IMR-90 (cell line): ENCODE data around the gene SLC25A19. TPM values are rescaled to one million over a fixed set of nuclear protein-coding genes. Genes with fewer than 3 reads are reported as not detected.

ENCODE experiments used
- ATAC-seq: fragments of 200-7000 bp; cut with Tn5 transposase; 2 replicates; pipeline ENCODE4 v1.9.1; 2020; ENCODE audit warnings: low read depth, mild to moderate bottlenecking, moderate library complexity
- BruUV-seq: library from RNA; stranded (reverse); fragments of 400-500 nt; replicated peaks from 2 replicates; lab custom pipeline; 2021; lab: Mats Ljungman, UMichigan
- CTCF ChIA-PET: fragments of 300-600 bp; formaldehyde crosslinking; extraction: SDS; loops from one replicate; lab custom pipeline; 2021; ENCODE audit warnings: antibody characterized with exemption; lab: Yijun Ruan, JAX
- POLR2A ChIA-PET: fragments of 300-600 bp; sonication (Branson Sonifier 250); formaldehyde crosslinking; loops from one replicate; lab custom pipeline; 2022; ENCODE audit warnings: antibody characterized with exemption; ENCODE audit not compliant: unreplicated experiment; lab: Charles Lee
- DNase-seq: peaks from one replicate; pipeline ENCODE4 v3.0.0; 2013
- H2AFZ ChIP-seq: replicated peaks from 2 replicates; pipeline ENCODE3; 2013; ENCODE audit warnings: low read length, mild to moderate bottlenecking; ENCODE audit not compliant: poor library complexity
- H2AK5ac ChIP-seq: 2 replicates; pipeline ENCODE4 v1.6.1; 2013; ENCODE audit warnings: low read depth, low read length, inconsistent platforms
- H2AK9ac ChIP-seq: replicated peaks from 2 replicates; pipeline ENCODE3; 2013; ENCODE audit warnings: mild to moderate bottlenecking, low read depth, low read length, moderate library complexity; ENCODE audit not compliant: poor library complexity
- H2BK120ac ChIP-seq: 2 replicates; pipeline ENCODE4 v1.6.1; 2013; ENCODE audit warnings: low read depth, low read length, inconsistent platforms
- H2BK15ac ChIP-seq: 3 replicates; pipeline ENCODE4 v1.6.1; 2013; ENCODE audit warnings: low read depth, low read length, inconsistent platforms
- H2BK20ac ChIP-seq: 2 replicates; pipeline ENCODE4 v1.6.1; 2013; ENCODE audit warnings: low read depth, mild to moderate bottlenecking, inconsistent platforms, low read length, moderate library complexity
- H2BK5ac ChIP-seq: 2 replicates; pipeline ENCODE4 v1.6.1; 2013; ENCODE audit warnings: mild to moderate bottlenecking, low read depth, low read length, inconsistent platforms; ENCODE audit not compliant: poor library complexity, severe bottlenecking
- H3K14ac ChIP-seq: replicated peaks from 2 replicates; pipeline ENCODE4 v1.6.1; 2013; ENCODE audit warnings: low read depth, low read length, inconsistent platforms
- H3K18ac ChIP-seq: 2 replicates; pipeline ENCODE4 v1.6.1; 2013; ENCODE audit warnings: low read depth, low read length, control low read depth
- H3K23ac ChIP-seq: 2 replicates; pipeline ENCODE4 v1.6.1; 2013; ENCODE audit warnings: low read depth, low read length, inconsistent platforms
- H3K27ac ChIP-seq: 2 replicates; pipeline ENCODE4 v1.5.1; 2013; ENCODE audit warnings: mild to moderate bottlenecking, control low read depth, low read length; ENCODE audit not compliant: insufficient read depth
- H3K27me3 ChIP-seq: 2 replicates; pipeline ENCODE4 v1.6.1; 2013; ENCODE audit warnings: low read length; ENCODE audit not compliant: control insufficient read depth, insufficient read depth
- H3K36me3 ChIP-seq: 2 replicates; pipeline ENCODE4 v1.6.1; 2013; ENCODE audit warnings: low read length, mixed read lengths; ENCODE audit not compliant: control insufficient read depth, insufficient read depth
- H3K4ac ChIP-seq: 2 replicates; pipeline ENCODE4 v1.6.1; 2013; ENCODE audit warnings: low read depth, low read length, inconsistent platforms
- H3K4me1 ChIP-seq: 2 replicates; pipeline ENCODE4 v1.6.1; 2013; ENCODE audit warnings: low read length, mixed read lengths; ENCODE audit not compliant: control insufficient read depth, insufficient read depth
- H3K4me2 ChIP-seq: 2 replicates; pipeline ENCODE4 v1.6.1; 2013; ENCODE audit warnings: low read depth, mild to moderate bottlenecking, control low read depth, low read length, moderate library complexity
- H3K4me3 ChIP-seq: 2 replicates; pipeline ENCODE4 v1.5.1; 2013; ENCODE audit warnings: low read depth, mild to moderate bottlenecking, control low read depth, low read length, moderate library complexity; ENCODE audit not compliant: insufficient read depth
- H3K56ac ChIP-seq: 2 replicates; pipeline ENCODE4 v1.6.1; 2013; ENCODE audit warnings: low read length, inconsistent platforms; ENCODE audit not compliant: insufficient read depth; ENCODE audit errors: extremely low read depth
- H3K79me1 ChIP-seq, 2 experiments: 2 replicates each; pipeline ENCODE4 v1.6.1; 2013; ENCODE audit warnings: low read length in 2 of 2, inconsistent platforms in 1 of 2, low read depth in 1 of 2
- H3K9ac ChIP-seq: 2 replicates; pipeline ENCODE4 v1.6.1; 2013; ENCODE audit warnings: low read depth, low read length, control low read depth
- H3K9me1 ChIP-seq: 2 replicates; pipeline ENCODE4 v1.6.1; 2013; ENCODE audit warnings: low read length, inconsistent platforms; ENCODE audit not compliant: insufficient read depth
- H3K9me3 ChIP-seq: 2 replicates; pipeline ENCODE4 v1.6.1; 2013; ENCODE audit warnings: low read length; ENCODE audit not compliant: control insufficient read depth, insufficient read depth
- H4K20me1 ChIP-seq: 2 replicates; pipeline ENCODE4 v1.6.1; 2013; ENCODE audit warnings: low read length, inconsistent platforms; ENCODE audit not compliant: insufficient read depth
- H4K5ac ChIP-seq: 2 replicates; pipeline ENCODE4 v1.6.1; 2013; ENCODE audit warnings: mild to moderate bottlenecking, low read depth, low read length, control low read depth
- H4K8ac ChIP-seq, 2 experiments: 2 replicates each; pipeline ENCODE4 v1.6.1; 2013; ENCODE audit warnings: low read depth in 2 of 2, low read length in 2 of 2, control low read depth in 1 of 2, inconsistent platforms in 1 of 2
- H4K91ac ChIP-seq: 2 replicates; pipeline ENCODE4 v1.6.1; 2013; ENCODE audit warnings: low read depth, low read length, inconsistent platforms; ENCODE audit not compliant: insufficient read depth
- BHLHE40 ChIP-seq: fragments of 150-350 bp; IDR thresholded peaks from 2 replicates; pipeline ENCODE4 v1.6.1; 2016; ENCODE audit warnings: mild to moderate bottlenecking, low read depth, low read length
- RAD21 ChIP-seq: IDR thresholded peaks from 2 replicates; pipeline ENCODE4 v1.6.1; 2012; ENCODE audit warnings: low read length, improper control_type of control experiment
- WGBS, 2 experiments: methylation state at CpG; one replicate each; pipeline versions ENCODE4 v1.1.5 to v1.1.7; 2013; ENCODE audit warnings: missing lambda C conversion rate in 2 of 2; ENCODE audit not compliant: insufficient read length in 1 of 2; ENCODE audit errors: extremely low coverage in 2 of 2; 5-methylcytosine and 5-hydroxymethylcytosine counted together
- dilution Hi-C: fragments of 300-500 bp; cut with HindIII; formaldehyde crosslinking; loops from one replicate; pipeline ENCODE4 v1.14.3; 2018; ENCODE audit warnings: low sequenced_read_pairs; ENCODE audit not compliant: unreplicated experiment
- in situ Hi-C: fragments of 300-500 bp; cut with MboI; formaldehyde crosslinking; loops from 3 replicates; pipeline ENCODE4 v1.14.3; 2019; ENCODE audit warnings: low sequenced_read_pairs, inconsistent platforms, mixed read lengths
- intact Hi-C: fragments of 100-400 bp; cut with micrococcal nuclease; formaldehyde crosslinking; loops from 2 replicates; pipeline ENCODE4 v1.10.0; 2022
- polyA plus RNA-seq, 3 experiments: library from polyadenylated mRNA; depleted of rRNA; stranded (reverse); fragments of >200 nt; gene quantifications; 2 replicates each; pipeline ENCODE4 v1.2.3, GENCODE V29; 2012; ENCODE audit warnings: low replicate concordance in 1 of 3
- total RNA-seq: library from RNA; depleted of rRNA; stranded (reverse); fragments of >200 nt; gene quantifications from 2 replicates; pipeline ENCODE4 v1.2.3, GENCODE V29; 2012

The SLC25A19 gene
- total and polyA plus RNA-seq, 2 of the 4 experiments (the other 2 are of a cell fraction) = 9.1 to 9.2 TPM

DNA sequence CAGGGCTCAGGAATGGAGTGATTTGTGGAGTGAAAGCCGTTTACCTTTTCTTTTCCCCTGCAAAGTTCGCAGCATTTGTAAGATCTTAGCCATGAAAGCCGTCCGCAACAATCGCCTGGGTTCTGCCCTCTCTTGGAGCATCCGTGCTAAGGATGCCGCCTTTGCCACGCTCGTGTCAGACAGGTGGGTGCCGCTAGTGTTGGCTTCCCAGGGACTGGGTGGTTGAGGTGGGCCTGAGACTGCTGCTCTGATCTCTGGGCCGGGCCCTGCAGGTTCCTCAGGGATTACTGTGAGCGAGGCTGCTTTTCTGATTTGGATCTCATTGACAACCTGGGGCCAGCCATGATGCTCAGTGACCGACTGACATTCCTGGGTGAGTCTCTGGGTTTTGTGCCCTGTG, 56.4 kb downstream of the SLC25A19 start:
- ATAC-seq (no peak), DNase-seq (no peak)
- Histone ChIP-seq H3K23ac (no peak overlapping the region), H3K9me3 (no peaks in the 10 kb centered on the region), H3K9ac (no peak overlapping the region), H3K4me1 (no peaks in the 10 kb centered on the region), H3K4me2 (no peak overlapping the region), H4K5ac (no peak overlapping the region), H3K14ac (no peak overlapping the region), H3K27me3 (no peaks in the 10 kb centered on the region), H2AK5ac (no peak overlapping the region), H3K4me3 (no peak overlapping the region), H3K36me3 (peaks cover 68% of the 10 kb centered on the region), H3K9me1 (no peaks in the 10 kb centered on the region), H2BK20ac (no peak overlapping the region), H3K27ac (no peak overlapping the region), H2AK9ac (no peak overlapping the region), H3K4ac (no peak overlapping the region), H4K20me1 (no peaks in the 10 kb centered on the region), H2BK15ac (no peak overlapping the region), H2AFZ (no peak overlapping the region), H4K8ac (no peak overlapping the region), H3K79me1 (peaks cover under 1 to 10% of the 10 kb centered on the region in 2 experiments; a peak in 2 of 4 replicates), H3K18ac (no peak overlapping the region), H4K91ac (no peak overlapping the region), H2BK5ac (no peak overlapping the region), H2BK120ac (no peak overlapping the region), H3K56ac (no peak overlapping the region)
- no TSS peak for BruUV-seq
- dilution Hi-C loops (no loop called here), intact Hi-C loops (no loop called here), in situ Hi-C loops (no loop called here)
- CTCF ChIA-PET = interaction anchor here (1.3 kb wide), 1 partner anchor 8 kb away, joined by 5 read pairs; no protein-coding TSS in a partner anchor
- no peak for TF ChIP-seq RAD21
- TF ChIP-seq BHLHE40 = no peak
- POLR2A ChIA-PET = no interaction called here
- 100% methylated on average over 7 of the region's 13 CpGs; no CpG with 5 or more reads in 1 of the 2 experiments for WGBS, 2 experiments
